Mucosa of stomach (tissue), 1 donor: ENCODE results near the gene HSPA12A.

Source experiments
- H3K27me3 ChIP-seq: one replicate; pipeline ENCODE4 v1.7.0; 2013; ENCODE audit warnings: mild to moderate bottlenecking, low read length; ENCODE audit not compliant: control insufficient read depth, insufficient read depth
- H3K36me3 ChIP-seq: one replicate; pipeline ENCODE4 v1.7.0; 2013; ENCODE audit warnings: low read length; ENCODE audit not compliant: control insufficient read depth, insufficient read depth
- H3K4me1 ChIP-seq: one replicate; pipeline ENCODE4 v1.7.0; 2013; ENCODE audit warnings: mild to moderate bottlenecking, low read length; ENCODE audit not compliant: control insufficient read depth, insufficient read depth
- H3K4me3 ChIP-seq: one replicate; pipeline ENCODE4 v1.7.0; 2013; ENCODE audit warnings: low read length
- H3K9ac ChIP-seq: one replicate; pipeline ENCODE4 v1.7.0; 2013; ENCODE audit warnings: mild to moderate bottlenecking, low read length, moderate library complexity
- H3K9me3 ChIP-seq: one replicate; pipeline ENCODE4 v1.7.0; 2013; ENCODE audit warnings: mild to moderate bottlenecking, low read length, moderate library complexity; ENCODE audit not compliant: control insufficient read depth
- donor health status: Pancreatic carcinoma.

HSPA12A gene

DNA sequence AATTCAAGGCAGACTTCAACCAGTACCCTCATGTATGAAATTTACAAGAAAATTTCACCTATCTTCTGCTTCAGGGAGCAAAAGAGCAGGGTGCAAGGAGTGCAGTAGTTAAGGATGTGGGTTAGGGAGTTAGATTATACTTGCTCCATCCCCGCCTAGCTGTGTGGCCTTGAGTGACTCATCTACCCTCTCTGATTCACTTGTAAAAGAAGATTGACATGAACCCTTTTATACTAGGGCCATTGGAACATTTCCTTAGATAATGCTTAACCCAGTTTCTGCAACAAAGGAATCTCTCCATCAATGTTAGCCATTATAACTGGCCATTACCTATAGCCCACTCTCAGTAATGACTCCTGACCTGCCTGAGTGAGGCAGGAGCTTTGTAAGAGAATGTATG is 10.2 kb upstream of the HSPA12A start:
- H3K4me1 ChIP-seq: peaks cover 4% of the 10 kb centered on the region
- H3K9ac ChIP-seq: no peak overlapping the region
- H3K4me3 ChIP-seq: no peak overlapping the region

GRCh38 chr10:116748471-116748870 is 6.1 kb upstream of the HSPA12A start:
- Histone ChIP-seq H3K9me3 (no peaks in the 10 kb centered on the region), H3K36me3 (no peaks in the 10 kb centered on the region), H3K4me1 (peaks cover 4% of the 10 kb centered on the region), H3K9ac (no peak overlapping the region), H3K27me3 (peaks cover 11% of the 10 kb centered on the region), H3K4me3 (no peak overlapping the region)

More for the DNA sequence above, 10.2 kb upstream of the HSPA12A start:
- Histone ChIP-seq H3K9me3 (no peaks in the 10 kb centered on the region), H3K36me3 (no peaks in the 10 kb centered on the region), H3K27me3 (no peaks in the 10 kb centered on the region)

DNA sequence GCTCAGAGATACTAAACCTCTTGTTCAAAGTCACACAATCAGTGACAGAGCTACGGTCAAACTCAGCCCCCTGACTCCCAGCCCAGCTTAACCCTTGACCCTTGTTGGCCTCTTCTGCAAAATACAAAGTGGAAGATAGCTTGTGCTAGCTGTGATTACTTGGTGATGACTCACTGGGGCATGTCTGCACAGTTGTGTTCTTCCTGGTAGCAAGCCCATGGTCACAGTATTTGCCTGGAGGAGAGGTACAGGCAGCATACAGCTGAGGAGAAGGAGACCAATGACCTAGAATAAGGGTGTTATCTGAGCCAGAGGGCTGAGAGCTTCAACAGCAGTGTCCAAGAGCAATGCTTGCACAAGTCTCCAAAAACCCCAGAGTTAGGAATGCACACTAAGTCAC is 5.7 kb upstream of the HSPA12A start:
- Histone ChIP-seq H3K36me3 (no peaks in the 10 kb centered on the region), H3K9me3 (no peaks in the 10 kb centered on the region), H3K9ac (no peak overlapping the region), H3K4me1 (peaks cover 8% of the 10 kb centered on the region), H3K27me3 (peaks cover 15% of the 10 kb centered on the region), H3K4me3 (no peak overlapping the region)

GRCh38 chr10:116747325-116747724 is 5.0 kb upstream of the HSPA12A start:
- no peak overlapping the region for H3K4me3 ChIP-seq
- peaks cover 16% of the 10 kb centered on the region for H3K27me3 ChIP-seq
- H3K36me3 ChIP-seq: no peaks in the 10 kb centered on the region
- peaks cover 9% of the 10 kb centered on the region for H3K4me1 ChIP-seq
- H3K9ac ChIP-seq: no peak overlapping the region
- no peaks in the 10 kb centered on the region for H3K9me3 ChIP-seq

GRCh38 chr10:116744885-116745284 is 2.5 kb upstream of the HSPA12A start:
- Histone ChIP-seq H3K9me3 (no peaks in the 10 kb centered on the region), H3K36me3 (no peaks in the 10 kb centered on the region), H3K4me1 (peaks cover 9% of the 10 kb centered on the region), H3K27me3 (peaks cover 36% of the 10 kb centered on the region), H3K9ac (no peak overlapping the region), H3K4me3 (no peak overlapping the region)

DNA sequence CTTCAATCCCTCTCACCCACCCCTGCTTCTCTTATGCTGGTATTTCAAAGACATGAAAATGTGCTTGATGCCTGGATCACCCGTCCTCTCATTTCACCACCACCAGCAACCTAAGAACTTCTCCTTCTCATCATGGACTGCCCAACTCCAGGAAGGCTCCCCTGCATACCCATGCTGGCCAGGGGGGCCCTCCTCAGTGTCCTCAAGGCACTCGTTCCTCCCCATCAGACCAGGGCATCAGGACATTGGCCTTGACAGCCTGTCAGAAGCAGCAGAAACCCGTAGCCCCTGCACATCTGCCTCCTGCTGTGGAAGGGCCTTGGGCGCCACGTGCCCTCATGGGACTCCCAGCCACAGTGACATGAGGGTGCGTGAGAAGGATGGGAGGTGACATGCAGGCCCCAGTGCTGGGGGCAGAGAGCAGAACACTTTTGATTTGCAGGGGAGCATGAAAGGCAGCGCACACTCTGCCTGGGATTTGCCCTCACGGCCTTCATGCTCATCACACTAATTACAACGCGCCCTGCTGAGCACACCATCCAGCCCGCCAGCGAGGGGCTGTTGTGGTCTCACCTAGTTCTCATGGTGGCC is 1.9 kb upstream of the HSPA12A start:
- H3K36me3 ChIP-seq: no peaks in the 10 kb centered on the region
- no peak overlapping the region for H3K4me3 ChIP-seq
- H3K27me3 ChIP-seq: peaks cover 41% of the 10 kb centered on the region
- H3K4me1 ChIP-seq: peaks cover 9% of the 10 kb centered on the region
- no peaks in the 10 kb centered on the region for H3K9me3 ChIP-seq
- H3K9ac ChIP-seq: no peak overlapping the region

DNA sequence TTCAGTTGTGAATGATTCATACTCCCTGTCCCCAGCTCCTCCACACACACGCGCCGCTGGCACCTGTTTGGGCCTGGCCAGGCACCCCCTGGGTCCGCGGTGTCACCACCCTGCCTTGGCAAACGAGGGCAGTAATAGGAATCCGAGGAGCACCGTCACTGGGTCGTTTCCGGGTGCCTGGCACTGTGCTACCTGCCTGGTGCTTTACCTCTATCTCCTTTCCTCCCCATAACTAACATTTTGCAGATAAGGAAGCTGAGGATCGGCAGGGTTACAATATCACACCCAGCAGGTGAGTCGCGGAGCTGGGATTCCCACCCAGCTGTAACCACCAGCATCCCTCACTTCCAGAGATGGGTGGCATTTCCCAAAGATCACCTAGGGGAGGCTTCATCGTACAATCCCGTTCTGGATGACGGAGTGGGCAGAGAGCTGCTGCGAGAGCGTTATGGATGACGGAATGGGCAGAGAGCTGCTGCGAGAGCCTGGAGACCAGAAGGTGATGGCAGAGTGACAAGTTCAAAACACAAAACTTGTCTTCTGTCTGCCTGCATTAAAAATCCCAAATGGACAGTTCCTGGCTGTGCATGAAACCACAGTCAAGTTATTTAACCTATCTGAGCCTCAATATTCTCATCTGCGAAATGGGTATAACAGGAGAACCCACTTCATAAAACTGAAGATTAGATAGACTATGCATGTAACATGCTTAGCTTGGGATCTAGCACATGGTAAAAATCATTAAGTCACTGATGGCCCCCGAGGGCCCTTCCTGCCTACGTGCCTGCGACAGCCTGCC is 1.1 kb upstream of the HSPA12A start:
- Histone ChIP-seq H3K9me3 (no peaks in the 10 kb centered on the region), H3K27me3 (peaks cover 41% of the 10 kb centered on the region), H3K9ac (peak overlapping the region; percentile 78)

DNA sequence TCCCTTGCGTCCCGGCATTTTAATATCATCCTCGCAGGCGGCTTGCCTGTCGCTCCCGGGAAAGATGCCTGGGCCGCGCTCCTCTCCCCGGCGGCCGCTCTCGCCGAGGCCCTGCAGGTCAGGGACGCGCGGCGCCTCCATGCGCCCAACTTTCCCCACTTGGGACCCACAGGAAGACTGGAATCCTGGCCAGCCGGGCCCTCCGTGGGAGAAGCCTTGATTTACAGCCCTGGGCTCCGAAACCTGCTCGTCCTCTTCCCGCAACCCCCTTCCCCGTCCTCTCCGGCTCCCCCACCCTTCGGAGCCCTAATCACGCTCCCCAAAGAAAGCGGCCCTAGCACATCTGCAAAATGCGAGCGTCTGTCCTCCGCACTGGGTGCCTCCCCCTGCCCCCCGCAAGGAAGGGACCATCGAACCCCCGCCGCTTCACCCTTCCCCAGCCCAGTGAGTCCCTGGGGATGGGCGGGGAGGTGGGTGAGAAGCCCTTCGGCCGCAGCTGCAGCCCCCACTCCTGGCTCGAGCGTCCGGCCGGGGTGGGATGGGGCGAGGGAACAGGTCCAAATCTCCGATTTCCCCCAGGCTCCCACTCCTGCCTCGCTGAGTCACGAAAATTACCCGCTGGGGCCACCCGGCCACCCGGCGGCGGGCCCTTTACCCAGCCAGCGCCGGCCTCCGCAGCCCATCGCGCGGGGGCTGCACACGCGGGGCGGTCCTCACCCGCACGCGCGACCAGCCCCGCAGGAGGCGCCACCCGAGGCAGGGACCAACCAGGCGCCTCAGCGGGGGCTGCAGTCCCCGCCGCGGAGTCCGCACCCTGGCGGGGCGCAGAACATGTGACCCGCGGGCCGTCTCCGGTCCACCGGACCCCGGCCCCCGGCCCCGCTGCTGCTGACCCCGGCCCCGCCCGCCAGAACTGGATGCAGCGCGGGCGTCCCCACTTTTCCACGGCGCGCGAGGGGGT is 695 bp downstream of the HSPA12A start:
- no peak overlapping the region for H3K9ac ChIP-seq

More for the DNA sequence above, 1.1 kb upstream of the HSPA12A start:
- peaks cover 9% of the 10 kb centered on the region for H3K4me1 ChIP-seq
- H3K4me3 ChIP-seq: peak overlapping the region; percentile 46
- H3K36me3 ChIP-seq: no peaks in the 10 kb centered on the region

DNA sequence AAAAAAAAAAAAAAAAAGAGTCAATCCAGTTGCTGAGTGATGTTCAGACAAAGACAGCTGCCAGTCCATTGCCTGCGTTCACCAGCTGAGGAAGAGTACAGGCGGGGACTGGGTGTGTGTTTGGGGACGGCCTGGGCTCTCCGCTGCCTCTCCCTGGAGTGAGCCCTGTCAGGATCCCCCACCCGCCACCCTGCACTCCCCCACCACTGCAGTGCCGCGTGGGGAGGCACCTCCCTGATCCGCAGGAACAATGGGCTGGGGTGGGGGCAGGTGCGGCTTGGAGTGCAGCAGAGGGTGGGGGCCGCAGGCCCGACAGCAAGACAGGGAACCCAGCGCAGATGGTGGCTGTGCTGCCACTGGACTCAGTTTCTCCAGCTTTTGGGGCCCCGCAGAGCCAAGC is 1.4 kb downstream of the HSPA12A start:
- Histone ChIP-seq H3K4me3 (no peak overlapping the region), H3K36me3 (no peaks in the 10 kb centered on the region), H3K27me3 (peaks cover 41% of the 10 kb centered on the region), H3K9me3 (no peaks in the 10 kb centered on the region), H3K9ac (no peak overlapping the region), H3K4me1 (peaks cover 5% of the 10 kb centered on the region)

More for the DNA sequence above, 695 bp downstream of the HSPA12A start:
- Histone ChIP-seq H3K4me3 (no peak overlapping the region), H3K4me1 (peaks cover 5% of the 10 kb centered on the region), H3K27me3 (peaks cover 41% of the 10 kb centered on the region), H3K36me3 (no peaks in the 10 kb centered on the region), H3K9me3 (no peaks in the 10 kb centered on the region)

- Histone ChIP-seq H3K4me1 (peaks cover 4% of the 10 kb centered on the region), H3K36me3 (no peaks in the 10 kb centered on the region), H3K4me3 (no peak overlapping the region), H3K9ac (no peak overlapping the region), H3K27me3 (peaks cover 28% of the 10 kb centered on the region), H3K9me3 (no peaks in the 10 kb centered on the region)
Measured at GRCh38 chr10:116738339-116738738, 4.0 kb downstream of the HSPA12A start.

DNA sequence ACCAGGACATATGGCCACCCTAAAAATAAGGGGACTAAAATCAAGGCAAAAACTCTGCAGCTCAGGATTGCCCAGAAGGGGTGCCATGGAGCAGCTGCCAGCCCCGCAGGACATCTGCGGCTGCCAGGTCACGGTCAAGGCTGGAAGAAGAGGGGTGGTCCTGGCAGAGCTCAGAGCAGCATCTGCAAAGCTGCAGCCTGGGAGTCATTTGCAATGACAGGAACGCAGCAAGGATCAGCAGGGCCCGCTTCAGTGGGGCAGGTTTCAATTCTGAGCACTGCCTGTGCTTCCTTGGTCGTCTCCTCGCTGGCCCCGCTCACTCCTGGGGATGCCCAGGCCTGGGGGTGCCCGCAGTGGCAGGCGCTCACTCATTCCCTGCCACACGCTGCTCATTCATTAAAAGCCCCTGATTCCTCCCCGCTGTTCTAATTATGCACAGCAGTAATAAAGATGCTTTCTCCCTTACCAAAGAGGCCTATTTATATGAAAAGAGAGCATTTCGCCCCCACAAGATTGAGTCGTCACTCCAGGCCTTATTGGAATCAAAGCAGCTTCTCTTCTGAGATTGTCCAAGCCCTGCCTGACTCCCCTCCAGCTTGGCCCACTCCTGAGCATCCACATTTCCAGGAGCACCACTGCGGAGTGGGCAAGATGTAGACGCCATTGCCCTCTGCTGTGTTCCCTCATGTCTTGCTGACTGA is 4.6 kb downstream of the HSPA12A start:
- peaks cover 25% of the 10 kb centered on the region for H3K27me3 ChIP-seq
- H3K4me1 ChIP-seq: no peaks in the 10 kb centered on the region
- no peak overlapping the region for H3K9ac ChIP-seq
- no peak overlapping the region for H3K4me3 ChIP-seq
- no peaks in the 10 kb centered on the region for H3K9me3 ChIP-seq
- no peaks in the 10 kb centered on the region for H3K36me3 ChIP-seq
